Activated CD8-positive, alpha-beta memory T cell treated with anti-CD3 and anti-CD28 coated beads, Interleukin-2, amount 50 U/mL, for 4 hours (primary cell): ENCODE measurements around the gene HMG20A.
A peak's percentile ranks its signal among the peaks of the same experiment; 100 is the strongest.
"Not testable (repeated sequence)": the region's sequence is repeated elsewhere in the genome, so short reads cannot be mapped to it uniquely, and the experiment has no call there.

Source experiments
- DNase-seq: peaks from one replicate; pipeline ENCODE4 v3.0.0-alpha.2; 2020

HMG20A gene

DNA sequence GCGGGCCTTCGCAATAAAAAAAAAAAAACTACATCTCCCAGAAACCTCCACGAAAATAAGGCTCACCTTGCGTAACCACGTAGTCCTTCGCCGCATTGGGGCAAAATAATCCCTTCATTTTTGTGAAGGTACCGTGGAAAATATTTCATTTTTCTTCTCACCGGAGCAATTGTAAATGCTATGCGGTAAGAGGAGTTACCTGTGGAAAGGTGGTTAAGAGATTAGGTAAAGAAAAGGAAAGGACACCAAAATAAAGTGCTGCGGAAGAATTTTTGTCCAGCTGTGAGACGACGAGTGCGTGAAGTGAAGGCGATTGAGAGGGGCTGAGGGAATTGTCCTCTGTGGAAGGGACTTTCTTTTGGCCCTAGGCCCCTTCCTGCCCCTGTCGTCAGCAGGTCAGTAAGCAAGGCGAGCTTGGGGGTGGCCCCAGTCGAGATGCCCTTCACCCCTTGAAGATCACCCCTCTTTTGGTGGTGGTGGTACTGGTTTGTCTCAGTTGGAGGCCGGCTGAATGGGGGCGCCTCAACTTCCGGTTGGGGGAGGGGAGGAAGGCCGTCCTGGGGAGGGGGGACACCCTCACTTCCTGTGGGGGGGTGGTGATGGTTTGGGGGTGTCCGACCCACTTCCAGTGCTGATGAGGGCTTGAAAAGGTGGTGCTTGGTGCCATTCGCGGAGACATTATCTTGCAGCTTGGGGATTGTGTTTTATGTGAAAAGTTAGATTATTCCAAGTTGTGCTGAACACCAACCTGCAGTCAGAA lies at the start of gene HMG20A:
TSS of gene HMG20A (plus strand) at position 279 of the 760 bp plus-strand sequence. CDS start 37,520 bp downstream, outside the sequence.
- DNase-seq = peak; percentile 60

GRCh38 chr15:77371850-77372563 lies 48.7 kb upstream of the HMG20A start:
- no peak for DNase-seq

DNA sequence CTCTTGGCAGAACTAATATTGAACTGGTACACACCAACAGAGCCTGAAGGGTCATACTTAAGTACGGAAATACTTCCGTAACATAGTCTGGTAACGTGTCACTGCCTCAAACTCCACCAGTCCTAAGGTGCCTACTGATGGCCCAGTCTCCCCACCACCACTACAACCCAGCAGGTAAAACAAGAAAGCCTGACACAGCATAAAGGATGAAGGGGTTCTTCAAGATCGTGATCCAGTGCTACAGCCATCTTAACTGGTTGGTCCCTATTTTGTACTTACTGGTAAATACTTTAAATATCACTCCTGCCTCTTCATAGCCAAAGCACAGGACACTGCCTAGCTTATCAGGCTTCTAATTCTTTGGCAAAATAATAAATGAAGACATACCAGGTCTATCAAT lies 47.2 kb upstream of the HMG20A start:
- DNase-seq = no peak

DNA sequence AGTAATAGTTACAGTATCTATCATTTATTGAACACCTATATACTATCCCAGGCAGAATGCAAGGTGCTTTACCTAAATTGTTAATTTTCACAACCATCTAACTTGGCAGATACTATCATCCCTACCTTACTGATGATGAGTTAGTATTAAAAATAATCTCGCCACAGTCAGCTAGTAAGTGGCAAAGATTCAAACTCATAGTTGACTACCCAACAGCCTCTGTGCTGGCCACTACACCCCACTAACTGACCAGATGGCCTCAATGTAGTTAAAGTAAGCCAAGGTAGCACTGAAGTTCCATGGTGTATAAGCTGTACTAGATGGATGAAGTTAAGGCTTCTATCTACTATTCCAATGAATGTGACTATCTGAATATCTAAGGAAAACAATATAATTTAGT lies 45.6 kb upstream of the HMG20A start:
- no peak for DNase-seq

DNA sequence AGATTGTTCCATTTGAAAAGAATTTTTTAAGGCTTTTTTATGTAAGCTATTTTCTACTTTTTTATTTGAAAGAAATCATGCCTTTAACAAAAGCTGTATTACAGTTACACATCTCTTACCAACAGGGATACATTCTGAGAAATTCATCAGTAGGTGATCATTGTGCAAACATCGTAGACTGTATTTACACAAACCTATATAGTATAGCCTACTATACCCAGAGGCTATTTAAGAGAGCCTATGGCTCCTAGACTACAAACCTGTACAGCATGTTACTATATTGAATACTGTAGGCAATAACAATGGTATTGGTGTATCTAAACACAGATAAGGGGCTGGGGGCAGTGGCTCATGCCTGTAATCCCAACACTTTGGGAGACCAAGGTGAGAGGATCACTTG lies 43.9 kb upstream of the HMG20A start:
- DNase-seq = no peak

GRCh38 chr15:77380033-77380432 lies 40.7 kb upstream of the HMG20A start:
- DNase-seq = no peak

DNA sequence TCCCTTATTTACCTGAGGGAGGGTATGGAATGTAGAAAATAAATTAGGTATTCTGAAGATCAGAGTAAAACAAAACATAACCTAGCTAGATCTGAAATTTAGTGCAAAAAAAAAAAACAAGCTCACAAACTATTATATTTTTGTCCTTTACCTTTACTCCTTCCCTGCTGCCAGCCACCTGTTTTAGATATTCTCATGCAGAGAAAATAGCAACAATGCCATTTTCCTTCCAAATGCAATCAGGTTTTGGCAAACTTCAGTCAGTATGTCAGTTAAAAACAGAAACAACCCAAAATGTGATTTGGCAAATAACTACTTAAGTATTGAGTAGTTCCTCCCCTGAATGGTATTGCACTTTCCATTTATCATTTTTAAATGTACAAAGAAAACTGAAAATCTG lies 36.6 kb upstream of the HMG20A start:
- no peak for DNase-seq

DNA sequence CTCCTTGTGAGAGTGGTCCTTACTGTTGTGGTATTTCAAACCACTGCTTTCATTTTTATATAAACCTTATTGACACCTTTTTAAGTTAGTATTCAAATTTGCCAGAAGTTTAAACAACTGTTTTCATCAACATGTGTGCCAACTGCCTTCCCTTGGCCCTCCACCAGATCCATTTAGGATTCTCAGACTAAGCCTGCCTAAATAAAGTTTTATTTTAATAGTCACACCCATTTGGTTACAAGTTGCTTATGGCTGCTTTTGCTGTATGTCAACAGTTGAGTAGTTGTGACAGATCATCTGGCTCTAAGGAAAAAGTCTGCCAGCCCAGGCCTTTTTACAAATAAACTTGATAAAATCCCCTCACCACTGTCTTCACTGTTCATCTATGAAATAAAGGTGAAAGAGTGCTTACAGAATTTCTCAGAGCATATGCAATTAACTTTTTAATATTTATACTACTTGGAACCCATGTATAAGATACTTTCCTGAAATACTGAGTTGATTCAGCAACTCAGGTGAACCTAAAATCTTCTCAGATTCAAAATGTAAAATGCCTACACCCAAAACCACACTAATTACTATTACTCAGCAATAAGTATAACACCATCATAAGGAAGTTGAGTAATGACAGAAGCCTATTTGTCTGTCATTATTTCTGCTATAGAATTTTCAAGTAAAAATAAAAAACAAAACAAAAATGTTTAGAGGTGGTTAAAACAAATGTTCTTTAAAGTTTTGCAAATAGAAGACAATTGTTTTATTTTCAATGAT lies 35.9 kb upstream of the HMG20A start:
- DNase-seq = no peak

DNA sequence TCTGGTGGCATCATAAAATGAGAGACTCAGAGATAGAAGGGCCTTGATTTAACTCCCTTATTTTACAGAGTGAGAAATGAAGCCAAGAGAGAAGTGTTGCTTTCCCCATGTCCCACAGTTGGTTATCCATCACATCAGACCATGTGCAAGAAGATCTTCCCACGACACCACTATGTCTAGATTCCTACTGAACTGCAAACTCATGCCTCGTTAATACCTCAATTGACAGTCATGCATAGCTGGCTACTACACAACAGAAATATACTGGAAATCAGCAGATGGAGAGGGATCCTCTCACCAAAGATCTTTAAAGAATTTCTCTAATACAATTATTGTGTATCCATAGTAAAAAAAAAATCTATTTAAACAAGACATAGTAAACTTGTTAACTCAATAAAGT lies 34.1 kb upstream of the HMG20A start:
- no peak for DNase-seq

GRCh38 chr15:77387365-77388105 lies 33.2 kb upstream of the HMG20A start:
- DNase-seq = no peak

DNA sequence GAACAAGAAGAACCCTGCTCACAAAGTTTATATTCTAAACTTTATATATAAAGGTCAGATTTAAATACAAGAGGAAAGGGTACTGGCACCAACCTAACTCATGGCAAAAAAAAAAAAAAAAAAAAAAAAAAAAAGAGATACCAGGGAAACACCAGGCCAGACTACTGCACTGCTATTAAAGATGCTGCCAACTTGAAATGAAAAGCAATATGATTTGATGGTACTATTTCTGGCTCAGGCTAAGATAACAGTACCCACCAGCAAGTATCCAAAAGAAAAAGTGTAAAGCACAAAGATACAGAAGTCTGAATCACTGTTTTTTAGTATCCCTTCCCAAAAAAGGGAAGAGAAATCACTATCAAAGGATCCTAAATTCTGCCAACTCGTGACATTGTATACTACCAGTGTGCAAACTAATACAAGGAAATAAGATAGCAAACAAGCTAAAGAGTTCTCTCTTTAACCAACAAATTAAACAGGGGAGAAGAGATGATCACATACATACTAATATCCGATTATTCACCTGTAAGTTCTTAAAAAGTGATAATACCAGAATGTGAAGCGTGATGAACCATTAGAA lies 29.2 kb upstream of the HMG20A start:
- no peak for DNase-seq

DNA sequence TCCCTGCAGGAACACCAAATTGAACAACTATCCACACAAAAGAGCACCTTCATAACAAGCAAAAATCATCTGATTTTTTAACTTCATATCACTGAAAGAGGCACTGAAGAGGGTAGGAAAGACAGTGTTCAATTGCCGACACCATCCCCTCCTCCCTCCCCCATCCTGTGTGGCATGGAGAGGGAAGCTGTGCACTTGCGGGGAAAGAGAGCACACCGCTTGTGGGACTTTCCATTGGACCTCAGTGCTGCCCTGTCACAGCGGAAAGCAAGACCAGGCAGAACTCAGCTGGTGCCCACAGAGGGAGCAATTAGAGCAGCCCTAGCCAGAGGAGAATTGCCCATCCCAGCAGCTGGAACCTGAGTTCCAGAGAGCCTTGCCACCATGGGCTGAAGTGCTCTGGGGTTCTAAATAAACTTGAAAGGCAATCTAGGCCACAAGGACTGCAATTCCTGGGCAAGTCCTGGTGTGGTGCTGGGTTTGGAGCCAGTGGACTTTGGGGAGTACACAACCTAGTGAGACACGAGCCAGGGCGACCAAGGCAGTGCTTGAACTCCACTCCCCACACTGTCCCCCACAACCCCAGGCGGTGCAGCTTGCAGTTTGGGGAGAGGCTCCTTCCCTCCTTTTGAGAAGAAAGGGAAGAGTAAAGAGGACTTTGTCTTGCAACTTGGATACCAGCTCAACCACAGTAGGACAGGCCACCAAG lies 27.8 kb upstream of the HMG20A start:
- DNase-seq = no peak

DNA sequence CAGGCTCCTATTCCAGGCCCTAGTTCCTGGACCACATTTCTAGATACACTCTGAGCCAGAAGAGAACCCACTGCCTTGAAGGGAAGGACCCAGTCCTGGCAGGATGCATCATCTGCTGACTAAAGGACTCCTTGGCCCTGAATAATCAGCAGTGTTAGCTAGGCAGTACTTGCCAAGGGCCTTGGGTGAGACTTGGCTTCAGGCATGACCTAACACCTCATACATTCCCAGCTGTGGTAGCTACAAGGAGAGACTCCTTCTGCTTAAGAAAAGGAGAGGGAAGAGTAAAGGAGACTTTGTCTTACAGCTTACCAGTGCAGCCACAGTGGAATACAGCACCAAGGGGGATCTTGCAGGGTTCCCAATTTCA lies 27.2 kb upstream of the HMG20A start:
- no peak for DNase-seq

GRCh38 chr15:77395013-77395774 lies 25.5 kb upstream of the HMG20A start:
- DNase-seq = no peak

GRCh38 chr15:77396692-77397091 lies 24.0 kb upstream of the HMG20A start:
- no peak for DNase-seq

- DNase-seq = no peak
These were observed 21.8 kb upstream of the HMG20A start for GRCh38 chr15:77398927-77399326.

GRCh38 chr15:77400258-77400657 lies 20.4 kb upstream of the HMG20A start:
- no peak for DNase-seq

- DNase-seq = no peak
These were observed 17.8 kb upstream of the HMG20A start for GRCh38 chr15:77402740-77403379.

DNA sequence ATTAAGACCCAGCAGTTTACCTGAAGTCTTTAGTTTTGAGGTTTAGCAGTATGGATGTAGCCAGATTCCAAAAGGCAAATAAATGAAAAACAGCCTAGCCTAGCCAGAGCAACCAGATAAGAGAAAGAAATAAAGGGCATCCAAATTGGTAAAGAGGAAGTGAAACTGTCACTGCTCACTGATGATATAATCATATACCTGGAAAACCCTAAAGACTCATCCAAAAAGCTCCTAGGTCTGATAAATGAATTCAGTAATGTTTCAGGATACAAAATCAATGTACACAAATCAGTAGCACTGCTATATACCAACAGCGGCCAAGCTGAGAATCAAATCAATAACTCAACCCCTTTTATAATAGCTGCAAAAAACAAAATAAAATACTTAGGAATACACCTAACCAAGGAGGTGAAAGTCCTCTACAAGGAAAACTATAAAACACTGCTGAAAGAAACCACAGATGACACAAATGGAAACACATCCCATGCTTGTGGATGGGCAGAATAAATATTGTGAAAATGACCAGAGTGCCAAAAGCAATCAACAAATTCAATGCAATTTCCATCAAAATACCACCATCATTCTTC lies 14.4 kb upstream of the HMG20A start:
- not testable (repeated sequence) for DNase-seq

DNA sequence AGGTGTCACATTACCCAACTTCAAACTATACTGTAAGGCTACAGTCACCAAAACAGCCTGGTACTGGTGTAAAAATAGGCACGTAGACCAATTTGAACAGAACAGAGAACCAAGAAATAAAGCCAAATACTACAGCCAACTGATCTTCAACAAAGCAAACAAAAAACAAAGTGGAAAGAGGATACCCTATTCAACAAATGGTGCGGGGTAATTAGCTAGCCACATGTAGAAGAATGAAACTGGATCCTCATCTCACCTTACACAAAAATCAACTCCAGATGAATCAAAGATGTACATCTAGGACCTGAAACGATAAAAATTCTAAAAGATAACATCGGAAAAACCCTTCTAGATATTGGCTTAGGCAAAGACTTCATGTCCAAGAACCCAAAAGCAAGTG lies 13.8 kb upstream of the HMG20A start:
- no peak for DNase-seq
